Motor neuron (in vitro differentiated cells): ENCODE data around the gene PAN3. TPM values are rescaled to one million over a fixed set of nuclear protein-coding genes. Genes with fewer than 3 reads are reported as not detected.

Source experiments
- ATAC-seq, 8 experiments: fragments of 200-7000 bp; cut with Tn5 transposase; replicated peaks in 6 of 8; 2 replicates each; pipeline ENCODE4 v1.8.0; 2021; ENCODE audit warnings: mild to moderate bottlenecking in 8 of 8, moderate library complexity in 8 of 8
- H3K27ac ChIP-seq, 2 donors: fragments of 250-450 bp; sonication (Bioruptor Pico); 2 replicates each; pipeline ENCODE4 v1.9.0; 2021; ENCODE audit warnings: antibody characterized with exemption in 2 of 2, mild to moderate bottlenecking in 2 of 2, moderate library complexity in 1 of 2
- H3K4me1 ChIP-seq, 2 donors: fragments of 250-450 bp; sonication (Bioruptor Pico); replicated peaks in 1 of 2; 2 replicates each; pipeline ENCODE4 v1.6.1; 2021; ENCODE audit warnings: antibody characterized with exemption in 2 of 2, mild to moderate bottlenecking in 2 of 2, moderate library complexity in 1 of 2
- H3K4me3 ChIP-seq, 5 donors: fragments of 250-450 bp; sonication (Bioruptor Pico); 2 replicates each; pipeline ENCODE4 v1.9.0; 2021; ENCODE audit warnings: antibody characterized with exemption in 5 of 5, mild to moderate bottlenecking in 5 of 5, moderate library complexity in 4 of 5
- WGBS, 10 experiments: fragments of 450-650 bp; shearing (Covaris generic); methylation state at CpG; one replicate each; pipeline ENCODE4 v1.0.0; 2022; 5-methylcytosine and 5-hydroxymethylcytosine counted together
- in situ Hi-C, 9 experiments: fragments of 400-800 bp; cut with MboI; loops; one replicate each; pipeline ENCODE4 v1.15.0; 2021; ENCODE audit warnings: low sequenced_read_pairs in 9 of 9, low pct_unique_long_range_greater_than_20kb in 2 of 9; ENCODE audit not compliant: unreplicated experiment in 9 of 9
- total RNA-seq, 8 experiments: library from RNA; unstranded; fragments of 300-600 nt; gene quantifications; 2 replicates each; pipeline versions ENCODE4 v1.2.3 to v1.2.4, GENCODE V29; 2022

Gene PAN3
- total RNA-seq, 8 experiments from 2014 or later, result 12.6 to 40.2 (median 18.2) TPM

DNA sequence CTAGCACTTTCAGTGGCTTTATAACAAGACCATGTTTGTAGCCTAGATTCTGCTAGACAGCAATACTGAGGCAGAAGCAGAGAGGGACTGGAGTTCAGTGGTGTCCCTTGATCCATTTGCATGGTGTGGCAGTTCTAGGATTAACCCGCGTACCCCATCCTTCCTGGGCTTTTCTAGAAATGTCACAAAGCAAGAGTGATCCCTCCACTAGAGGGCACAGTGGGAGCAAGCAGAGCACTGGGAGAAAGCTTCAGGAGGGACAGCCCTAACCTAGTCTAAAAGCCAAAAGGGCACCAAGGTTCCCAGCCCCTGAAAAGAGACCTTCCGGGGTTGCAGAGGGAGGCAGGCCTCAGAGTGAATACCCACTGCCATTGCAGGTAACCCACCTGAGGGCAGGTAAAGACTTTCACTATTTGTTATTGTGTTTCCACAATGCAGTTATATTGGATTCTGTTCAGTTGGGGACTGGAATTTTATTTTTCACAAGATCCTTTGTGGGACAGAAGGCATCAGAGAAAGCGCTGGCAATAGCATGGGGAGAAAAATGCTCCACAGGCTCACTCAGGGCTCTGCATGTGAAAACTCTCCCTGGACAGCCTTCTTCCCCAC, 185.9 kb downstream of the PAN3 start:
- WGBS, 10 experiments, result 0 to 100% (median 53%) methylated on average over 1 to 4 of the region's 4 CpGs; no CpG with 5 or more reads in 2 of the 10 experiments
- in situ Hi-C loops, result loop anchor here in 2 of 9 experiments (25.0 kb wide), 2 partner anchors 313 to 463 kb away; no protein-coding TSS in a partner anchor
- Histone ChIP-seq H3K4me1 (no peaks in the 10 kb centered on the region), H3K27ac (no peak overlapping the region), H3K4me3 (no peak overlapping the region)
- ATAC-seq, result peak in 4 of 8 experiments; percentile 45 to 93 (median 88)

DNA sequence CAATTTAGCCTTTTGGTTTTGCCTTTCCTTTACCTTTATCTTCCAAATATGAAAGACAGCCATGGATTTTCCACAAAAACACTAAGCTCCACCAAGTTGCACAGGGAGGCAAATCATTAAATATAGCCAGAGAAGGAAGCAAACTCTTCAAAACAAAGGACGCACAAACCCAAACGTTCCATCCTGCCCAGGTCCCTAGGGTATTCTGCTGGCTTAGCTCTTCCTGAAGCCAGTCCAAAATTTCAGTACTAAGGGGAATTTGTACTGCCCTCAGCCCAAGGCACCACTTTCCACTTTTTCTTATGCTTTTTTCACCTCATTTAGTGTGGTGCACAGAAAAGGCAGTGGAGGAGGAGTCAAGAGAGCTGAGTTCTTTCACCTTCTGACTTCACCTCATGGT, 186.7 kb downstream of the PAN3 start:
- no peaks in the 10 kb centered on the region for H3K4me1 ChIP-seq
- in situ Hi-C loops, result loop anchor here in 3 of 9 experiments (25.0 kb wide), 3 partner anchors 162 to 462 kb away; partner anchors contain the start of gene FLT1 (in 1 of the 3)
- 43 to 100% (median 73%) methylated on average over 1 to 2 of the region's 2 CpGs; no CpG with 5 or more reads in 2 of the 10 experiments for WGBS, 10 experiments
- no peak overlapping the region for H3K27ac ChIP-seq
- ATAC-seq, result no peak
- no peak overlapping the region for H3K4me3 ChIP-seq

DNA sequence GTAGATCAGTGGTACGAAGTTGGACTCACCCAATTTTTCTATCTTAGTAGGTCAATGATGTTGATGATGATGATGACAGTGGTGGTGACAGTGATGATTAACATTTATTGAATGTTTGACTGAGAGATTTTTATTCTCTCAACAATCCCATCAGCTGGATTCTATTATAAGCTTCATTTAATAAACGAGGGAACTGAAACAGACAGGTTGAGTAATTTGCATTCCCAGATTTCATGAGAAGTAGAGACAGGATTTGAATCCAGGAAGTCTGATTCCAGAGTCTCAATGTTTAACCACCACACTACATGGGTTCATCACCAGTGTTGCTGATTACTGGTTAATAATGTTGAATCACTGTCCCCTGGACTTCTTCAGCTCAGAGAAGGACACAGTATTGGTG, 187.7 kb downstream of the PAN3 start:
- Histone ChIP-seq H3K4me1 (no peaks in the 10 kb centered on the region), H3K4me3 (no peak overlapping the region), H3K27ac (no peak overlapping the region)
- in situ Hi-C loops, result loop anchor here in 3 of 9 experiments (25.0 kb wide), 3 partner anchors 161 to 461 kb away; partner anchors contain the start of gene FLT1 (in 1 of the 3)
- no peak for ATAC-seq
- 0 to 100% (median 78%) methylated on average over 1 to 2 of the region's 2 CpGs; no CpG with 5 or more reads in 2 of the 10 experiments for WGBS, 10 experiments

DNA sequence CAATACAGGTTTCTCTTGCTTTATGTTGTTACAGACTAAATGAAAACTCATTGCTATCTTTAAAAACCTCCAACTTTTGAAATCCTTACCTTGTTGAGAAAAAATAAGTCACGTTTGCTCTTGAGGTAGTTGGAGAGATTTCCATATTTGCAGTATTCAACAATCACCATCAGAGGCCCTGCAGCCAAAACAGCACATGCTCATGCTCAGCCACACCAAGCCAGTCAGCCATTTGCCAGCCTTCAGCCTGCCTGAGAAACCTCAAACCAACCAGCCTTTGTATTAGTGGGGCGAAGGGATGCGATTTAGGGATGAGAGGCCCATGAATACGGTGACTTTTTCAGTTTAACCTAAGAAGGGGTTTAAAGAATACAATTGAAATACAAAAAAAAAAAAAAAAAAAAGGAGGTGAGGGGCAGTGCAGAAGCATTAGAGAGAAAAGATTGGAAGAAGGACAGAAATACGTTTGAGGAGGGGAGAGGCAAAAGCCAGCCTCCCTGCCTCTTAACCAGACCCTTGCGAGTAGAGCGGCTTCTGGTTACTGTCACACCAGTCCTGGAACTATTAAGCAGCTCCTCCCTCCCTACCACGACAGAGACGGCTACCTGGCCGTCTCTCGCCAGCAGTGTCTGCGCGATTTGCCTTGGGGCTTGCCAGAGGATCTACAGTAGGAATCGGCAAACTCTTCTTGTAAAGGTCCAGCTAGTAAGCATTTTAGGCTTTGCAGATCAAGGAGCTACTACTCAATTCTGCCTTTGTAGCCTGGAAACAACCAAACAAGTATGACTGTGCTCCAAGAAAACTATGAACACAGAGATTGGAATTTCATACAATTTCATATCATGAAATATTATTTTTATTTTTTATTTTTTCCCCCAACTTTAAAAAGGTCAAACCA, 189.3 kb downstream of the PAN3 start:
- ATAC-seq, result peak in 3 of 8 experiments; percentile 25 to 57 (median 46)
- in situ Hi-C loops, result loop anchor here in 3 of 9 experiments (25.0 kb wide), 3 partner anchors 160 to 460 kb away; partner anchors contain the start of gene FLT1 (in 1 of the 3)
- WGBS, 10 experiments, result 74 to 95% (median 89%) methylated on average over 3 to 13 of the region's 14 CpGs

DNA sequence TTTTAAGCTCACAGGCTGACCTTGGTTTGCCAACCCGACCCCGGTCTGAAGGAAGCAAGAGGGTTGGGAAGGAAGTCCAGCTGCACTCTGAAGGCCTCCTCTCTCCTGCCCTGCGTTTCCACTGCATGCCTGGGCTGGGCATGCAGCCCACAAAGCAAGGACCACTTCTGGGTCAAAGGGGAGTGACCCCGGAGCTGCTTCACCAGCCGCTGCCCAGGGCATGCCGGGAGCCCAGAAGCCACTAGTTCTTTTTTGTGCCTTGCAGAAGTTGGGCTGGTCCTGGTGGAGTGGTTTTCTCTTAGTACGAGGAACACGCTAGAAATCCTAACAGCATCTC, 189.9 kb downstream of the PAN3 start:
- Histone ChIP-seq H3K27ac (no peak overlapping the region), H3K4me3 (no peak overlapping the region), H3K4me1 (no peaks in the 10 kb centered on the region)
- in situ Hi-C loops, result loop anchor here in 3 of 9 experiments (25.0 kb wide), 3 partner anchors 159 to 459 kb away; partner anchors contain the start of gene FLT1 (in 1 of the 3)
- no peak for ATAC-seq
- 70 to 100% (median 90%) methylated on average over 1 to 7 of the region's 8 CpGs; no CpG with 5 or more reads in 3 of the 10 experiments for WGBS, 10 experiments

More for the DNA sequence above, 189.3 kb downstream of the PAN3 start:
- H3K27ac ChIP-seq, result no peak overlapping the region
- no peaks in the 10 kb centered on the region for H3K4me1 ChIP-seq
- no peak overlapping the region for H3K4me3 ChIP-seq

DNA sequence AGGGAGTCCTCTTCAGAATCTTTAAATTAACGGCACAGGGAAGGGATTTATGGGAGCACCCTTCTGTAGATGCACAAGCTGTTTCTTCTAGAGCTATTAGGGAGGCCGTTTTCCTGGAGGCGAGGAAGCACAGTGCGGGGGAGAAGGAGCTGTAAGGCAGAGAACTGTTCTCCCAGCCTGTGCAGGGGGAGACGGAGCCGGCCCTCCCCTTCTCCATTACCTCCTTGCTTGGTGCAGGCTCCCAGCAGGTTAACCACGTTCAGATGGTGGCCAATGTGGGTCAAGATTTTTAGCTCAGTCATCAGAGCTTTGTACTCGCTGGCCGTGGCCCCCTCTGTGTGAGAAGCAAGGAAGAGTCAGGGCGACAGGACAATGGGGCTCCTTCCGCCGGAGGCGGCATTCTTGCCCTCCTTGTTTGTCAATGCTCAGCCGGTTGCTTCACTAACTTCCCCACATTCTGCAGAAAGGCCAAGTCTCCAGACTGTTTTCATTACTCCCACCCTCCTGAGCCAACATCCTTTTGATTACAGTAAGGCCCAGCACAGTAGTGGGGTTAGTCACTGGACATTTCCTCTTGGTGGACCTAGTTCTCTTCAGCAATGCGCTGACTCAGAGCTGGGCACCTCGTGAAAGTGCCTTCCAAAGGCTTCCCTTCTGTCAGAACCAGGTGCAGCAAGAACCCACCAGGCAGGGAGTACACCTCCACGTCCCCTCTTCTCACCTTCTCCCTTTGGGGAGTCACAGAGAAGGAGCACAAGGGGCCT, 191.2 kb downstream of the PAN3 start:
- Histone ChIP-seq H3K4me1 (no peaks in the 10 kb centered on the region), H3K27ac (no peak overlapping the region), H3K4me3 (no peak overlapping the region)
- in situ Hi-C loops, result loop anchor here in 3 of 9 experiments (25.0 kb wide), 3 partner anchors 158 to 458 kb away; partner anchors contain the start of gene FLT1 (in 1 of the 3)
- peak in 2 of 8 experiments; percentile 79 to 82 for ATAC-seq
- WGBS, 10 experiments, result 20 to 90% (median 60%) methylated on average over 1 to 11 of the region's 17 CpGs; no CpG with 5 or more reads in 1 of the 10 experiments

DNA sequence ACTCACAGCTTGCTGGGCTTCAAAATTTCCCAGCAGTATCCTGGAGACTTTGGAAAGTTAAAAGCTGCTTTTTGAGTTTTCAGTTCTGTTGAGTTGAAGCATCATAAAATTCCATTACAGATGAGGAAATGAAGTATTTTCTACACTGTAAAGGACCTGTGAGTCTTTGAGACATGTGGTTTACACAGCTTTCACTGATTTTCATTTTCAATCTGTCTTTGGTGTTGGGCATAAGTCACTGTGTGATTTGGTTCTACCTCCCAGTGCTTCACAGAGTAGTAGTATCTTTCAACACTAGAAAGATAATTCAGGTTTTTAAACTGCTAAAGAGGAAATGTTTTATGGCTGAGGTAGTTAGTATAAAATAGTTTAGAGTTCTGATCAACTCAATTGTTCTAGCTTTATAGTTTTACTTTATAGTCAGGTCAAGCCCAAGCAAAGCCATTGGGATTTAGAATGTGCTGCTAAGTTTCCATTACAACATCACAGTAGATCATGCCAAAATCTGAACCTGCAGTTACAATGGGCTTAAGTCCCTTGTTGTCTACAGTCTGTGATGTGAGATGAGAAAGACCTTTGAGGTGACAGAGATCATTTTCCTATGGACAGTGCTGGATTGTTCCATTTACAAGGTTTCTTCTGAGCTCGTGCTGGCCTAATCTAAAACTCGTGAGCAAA, 195.0 kb downstream of the PAN3 start:
- Histone ChIP-seq H3K27ac (no peak overlapping the region), H3K4me1 (no peaks in the 10 kb centered on the region), H3K4me3 (no peak overlapping the region)
- in situ Hi-C loops, result loop anchor here in 3 of 9 experiments (25.0 kb wide), 3 partner anchors 154 to 454 kb away; partner anchors contain the start of gene FLT1 (in 1 of the 3)
- WGBS, 10 experiments, result 40 to 100% (median 80%) methylated on average over 1 to 2 of the region's 2 CpGs; no CpG with 5 or more reads in 4 of the 10 experiments
- no peak for ATAC-seq

DNA sequence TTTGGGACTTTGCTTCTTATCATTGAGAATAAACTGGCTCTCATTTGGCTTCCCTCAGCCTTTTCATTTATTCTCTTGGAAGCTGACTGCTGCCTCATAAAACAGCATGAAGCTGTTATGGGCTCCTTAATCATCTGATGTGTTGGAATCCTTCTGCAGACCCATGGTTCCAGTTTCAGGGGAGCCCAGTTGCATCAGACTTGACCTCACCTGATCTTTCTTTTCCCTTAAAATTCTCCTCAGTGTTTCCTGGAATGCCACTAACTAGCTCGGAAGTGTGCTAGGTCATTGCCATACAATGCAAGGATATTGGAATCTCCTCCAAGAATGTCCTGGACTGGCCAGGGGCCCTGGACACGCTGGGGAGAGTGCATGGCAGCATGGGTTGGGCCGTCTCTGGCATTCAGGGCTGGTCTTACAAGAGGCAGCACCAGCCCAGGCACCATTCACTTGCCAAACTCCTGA, 197.9 kb downstream of the PAN3 start:
- ATAC-seq, result no peak
- 13 to 100% (median 81%) methylated on average over 1 to 3 of the region's 3 CpGs; no CpG with 5 or more reads in 4 of the 10 experiments for WGBS, 10 experiments
- H3K4me3 ChIP-seq, result no peak overlapping the region
- in situ Hi-C loops, result loop anchor here in 3 of 9 experiments (25.0 kb wide), 3 partner anchors 151 to 451 kb away; partner anchors contain the start of gene FLT1 (in 1 of the 3)
- H3K27ac ChIP-seq, result no peak overlapping the region
- no peaks in the 10 kb centered on the region for H3K4me1 ChIP-seq

DNA sequence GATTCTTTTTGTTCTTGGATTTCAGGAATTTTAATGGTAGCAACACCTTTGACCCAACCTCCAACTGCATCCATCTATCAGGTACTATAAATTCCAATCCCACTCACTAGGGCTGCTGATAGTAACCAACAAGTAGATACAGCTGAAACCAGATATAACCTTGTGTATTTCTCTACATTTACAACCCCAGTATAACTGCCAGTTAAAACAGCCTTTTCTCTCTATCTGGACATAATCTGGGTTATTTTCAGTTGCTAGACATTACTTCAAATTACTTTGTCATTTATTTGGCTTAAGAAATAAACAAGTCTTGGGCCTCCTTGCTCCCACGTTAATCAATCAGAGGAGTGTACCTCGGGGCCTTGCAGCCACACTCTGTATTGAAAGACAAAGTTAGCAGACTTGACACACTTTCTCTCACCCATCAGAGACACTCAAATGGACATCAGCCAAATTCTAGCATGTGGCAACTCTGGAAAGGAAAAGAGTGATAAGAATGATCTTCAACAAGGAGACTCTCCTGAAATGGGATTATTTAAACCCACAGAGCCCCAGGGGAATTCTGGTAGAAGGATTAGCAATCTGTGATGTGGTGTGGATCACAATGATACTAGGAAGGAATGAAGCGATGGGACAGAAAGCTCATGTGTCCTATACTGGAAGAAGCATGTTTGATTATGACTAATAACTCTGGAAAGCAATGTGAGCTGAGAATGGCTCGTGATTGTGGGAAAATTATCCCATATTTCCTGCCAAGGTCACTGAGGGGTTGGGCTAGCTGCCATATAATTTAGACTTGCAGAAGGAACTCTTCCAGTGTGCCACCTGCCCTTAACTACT, 199.0 kb downstream of the PAN3 start:
- WGBS, 10 experiments, result 28 to 95% (median 81%) methylated on average over 1 to 3 of the region's 4 CpGs; no CpG with 5 or more reads in 3 of the 10 experiments
- Histone ChIP-seq H3K4me1 (no peaks in the 10 kb centered on the region), H3K27ac (no peak overlapping the region), H3K4me3 (no peak overlapping the region)
- in situ Hi-C loops, result loop anchor here in 3 of 9 experiments (25.0 kb wide), 3 partner anchors 150 to 450 kb away; partner anchors contain the start of gene FLT1 (in 1 of the 3)
- peak in 2 of 8 experiments; percentile 43 to 67 for ATAC-seq

DNA sequence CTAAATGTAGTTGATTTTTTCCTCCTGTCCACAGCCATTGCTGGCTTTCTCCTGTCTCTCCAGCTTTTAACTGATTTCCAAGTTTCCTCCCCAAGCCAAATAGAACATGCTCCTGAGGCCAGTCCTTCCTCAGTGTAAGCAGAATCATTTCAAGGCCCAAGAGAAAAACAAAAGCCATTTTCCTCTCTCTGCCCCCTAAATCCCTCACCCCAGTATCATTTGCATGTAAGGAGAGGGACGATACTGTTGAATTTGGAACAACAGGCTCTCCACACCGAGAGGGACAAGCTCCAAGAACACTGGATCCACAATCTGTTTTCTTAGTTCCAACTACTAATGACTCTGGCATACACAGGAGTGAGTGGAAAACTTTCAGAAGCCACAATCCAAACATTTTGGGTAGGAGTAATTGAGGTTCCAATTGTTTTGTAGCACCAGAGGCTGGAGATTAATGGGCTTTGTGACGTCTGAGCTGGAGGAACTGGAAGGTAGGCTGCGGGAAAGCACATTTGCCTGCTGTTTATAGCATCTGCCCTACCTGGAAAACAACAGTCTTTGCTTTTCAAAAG, 199.7 kb downstream of the PAN3 start:
- Histone ChIP-seq H3K4me1 (no peaks in the 10 kb centered on the region), H3K4me3 (no peak overlapping the region), H3K27ac (no peak overlapping the region)
- in situ Hi-C loops, result loop anchor here in 3 of 9 experiments (25.0 kb wide), 3 partner anchors 149 to 449 kb away; partner anchors contain the start of gene FLT1 (in 1 of the 3)
- 14 to 100% (median 74%) methylated on average over 1 to 3 of the region's 4 CpGs; no CpG with 5 or more reads in 4 of the 10 experiments for WGBS, 10 experiments
- ATAC-seq, result no peak
